ENCODE results near the gene UMODL1. TPM values are rescaled to one million over a fixed set of nuclear protein-coding genes. Genes with fewer than 3 reads are reported as not detected.

UMODL1 gene
- total and polyA plus RNA-seq, 8 donors: 0.10 to 0.69 (median 0.48) TPM; not detected in 1

DNA sequence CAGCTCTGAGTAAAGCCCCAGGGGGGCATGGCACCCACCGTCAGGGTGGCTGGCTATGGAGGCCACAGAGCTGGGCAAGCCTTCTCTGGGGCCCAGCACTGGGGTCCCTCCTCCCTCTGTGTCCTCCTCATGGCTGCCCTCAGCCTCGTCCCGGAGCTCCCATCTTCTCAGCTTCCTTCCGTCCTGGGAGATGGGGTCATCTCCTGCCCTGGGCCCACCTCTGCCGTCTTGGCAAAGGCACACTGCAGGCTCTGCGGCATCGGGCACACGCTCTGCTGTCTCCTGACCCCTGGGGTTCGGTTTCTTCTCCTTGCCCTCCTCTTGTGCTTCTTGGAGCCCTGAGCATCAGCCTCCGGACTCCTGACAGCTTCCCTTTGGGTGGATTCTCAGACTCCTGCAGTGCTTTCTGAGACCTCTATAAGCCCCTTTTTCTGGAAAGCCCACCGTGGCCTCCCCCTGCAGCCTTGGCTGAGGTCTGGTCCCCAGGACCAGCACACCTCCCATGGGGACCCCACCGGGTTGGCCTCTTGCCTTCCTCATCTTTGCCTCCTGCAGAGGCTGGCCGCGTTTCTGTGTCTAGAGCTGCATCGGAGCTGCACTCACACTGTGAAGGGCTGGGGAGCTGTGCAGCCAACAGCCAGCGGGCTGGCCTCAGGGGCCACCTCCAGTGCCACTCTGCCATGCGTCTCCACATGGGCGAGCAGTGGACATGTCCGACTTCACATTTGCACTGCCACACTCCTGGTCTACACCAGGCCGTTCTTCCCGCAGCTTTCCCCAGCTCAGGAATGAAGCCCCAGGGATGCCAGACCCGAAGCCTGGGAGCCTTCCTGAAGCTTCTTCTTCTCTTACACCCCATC, 11.6 kb downstream of the UMODL1 start:
- Histone ChIP-seq H3K4me1 (peaks cover 0 to 11% of the 10 kb centered on the region in 2 donors), H3K4me3 (no peak overlapping the region), H3K27ac (no peak overlapping the region), H3K9me3 (no peaks in the 10 kb centered on the region), H3K36me3 (no peaks in the 10 kb centered on the region), H3K27me3 (no peaks in the 10 kb centered on the region)
- DNase-seq (no peak), ATAC-seq (no peak)
- TF ChIP-seq, protein P1, sequence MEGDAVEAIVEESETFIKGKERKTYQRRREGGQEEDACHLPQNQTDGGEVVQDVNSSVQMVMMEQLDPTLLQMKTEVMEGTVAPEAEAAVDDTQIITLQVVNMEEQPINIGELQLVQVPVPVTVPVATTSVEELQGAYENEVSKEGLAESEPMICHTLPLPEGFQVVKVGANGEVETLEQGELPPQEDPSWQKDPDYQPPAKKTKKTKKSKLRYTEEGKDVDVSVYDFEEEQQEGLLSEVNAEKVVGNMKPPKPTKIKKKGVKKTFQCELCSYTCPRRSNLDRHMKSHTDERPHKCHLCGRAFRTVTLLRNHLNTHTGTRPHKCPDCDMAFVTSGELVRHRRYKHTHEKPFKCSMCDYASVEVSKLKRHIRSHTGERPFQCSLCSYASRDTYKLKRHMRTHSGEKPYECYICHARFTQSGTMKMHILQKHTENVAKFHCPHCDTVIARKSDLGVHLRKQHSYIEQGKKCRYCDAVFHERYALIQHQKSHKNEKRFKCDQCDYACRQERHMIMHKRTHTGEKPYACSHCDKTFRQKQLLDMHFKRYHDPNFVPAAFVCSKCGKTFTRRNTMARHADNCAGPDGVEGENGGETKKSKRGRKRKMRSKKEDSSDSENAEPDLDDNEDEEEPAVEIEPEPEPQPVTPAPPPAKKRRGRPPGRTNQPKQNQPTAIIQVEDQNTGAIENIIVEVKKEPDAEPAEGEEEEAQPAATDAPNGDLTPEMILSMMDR (IDR thresholded peaks at IDR 0.05): no peak
- intact Hi-C loops (cut with DNase I): no loop called here

DNA sequence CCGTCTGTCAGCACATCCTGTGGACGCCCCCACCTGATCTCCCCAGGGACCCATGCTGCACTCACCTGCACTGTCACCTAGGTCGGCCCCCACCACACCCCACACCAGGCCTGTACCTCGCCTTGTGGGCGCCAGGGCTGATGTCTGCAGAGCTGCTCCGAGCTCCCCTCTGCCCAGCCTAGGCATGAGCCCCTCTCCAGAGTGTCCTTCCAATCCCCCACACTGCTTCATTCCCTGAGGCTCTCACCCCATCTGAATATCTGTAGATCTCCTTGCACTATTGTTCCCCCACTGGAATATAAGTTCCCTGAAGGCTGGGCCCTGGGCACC, 12.2 kb downstream of the UMODL1 start:
- intact Hi-C loops (cut with DNase I): no loop called here
- Histone ChIP-seq H3K36me3 (no peaks in the 10 kb centered on the region), H3K27ac (no peak overlapping the region), H3K4me1 (peaks cover 0 to 11% of the 10 kb centered on the region in 2 donors), H3K27me3 (no peaks in the 10 kb centered on the region), H3K9me3 (no peaks in the 10 kb centered on the region), H3K4me3 (no peak overlapping the region)
- DNase-seq (no peak), ATAC-seq (no peak)
- TF ChIP-seq, protein P1 (IDR thresholded peaks at IDR 0.05): no peak

DNA sequence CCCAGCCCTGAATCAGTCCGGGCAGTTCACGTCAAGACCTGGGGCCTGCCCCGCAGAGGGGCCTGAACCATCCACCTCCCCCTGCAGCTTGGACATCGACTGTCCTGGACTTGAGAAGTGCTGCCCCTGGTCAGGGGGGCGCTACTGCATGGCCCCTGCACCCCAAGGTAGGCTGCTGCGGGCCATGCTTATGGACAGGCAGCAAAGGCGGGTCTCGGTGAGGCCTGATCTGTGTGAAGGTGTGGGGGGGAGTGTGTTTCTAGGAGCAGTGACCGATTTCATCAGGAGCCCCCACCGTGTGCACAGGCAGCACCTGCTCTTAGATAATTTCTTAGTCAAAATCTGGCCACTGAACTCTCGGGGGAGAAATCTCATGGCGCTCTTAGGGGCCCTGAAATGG, 13.0 kb downstream of the UMODL1 start:
- Histone ChIP-seq H3K36me3 (no peaks in the 10 kb centered on the region), H3K4me3 (no peak overlapping the region), H3K27me3 (no peaks in the 10 kb centered on the region), H3K27ac (no peak overlapping the region), H3K9me3 (no peaks in the 10 kb centered on the region), H3K4me1 (peaks cover 0 to 11% of the 10 kb centered on the region in 2 donors)
- TF ChIP-seq, protein P1 (IDR thresholded peaks at IDR 0.05): no peak
- intact Hi-C loops (cut with DNase I): no loop called here
- DNase-seq: no peak
- no peak for ATAC-seq

DNA sequence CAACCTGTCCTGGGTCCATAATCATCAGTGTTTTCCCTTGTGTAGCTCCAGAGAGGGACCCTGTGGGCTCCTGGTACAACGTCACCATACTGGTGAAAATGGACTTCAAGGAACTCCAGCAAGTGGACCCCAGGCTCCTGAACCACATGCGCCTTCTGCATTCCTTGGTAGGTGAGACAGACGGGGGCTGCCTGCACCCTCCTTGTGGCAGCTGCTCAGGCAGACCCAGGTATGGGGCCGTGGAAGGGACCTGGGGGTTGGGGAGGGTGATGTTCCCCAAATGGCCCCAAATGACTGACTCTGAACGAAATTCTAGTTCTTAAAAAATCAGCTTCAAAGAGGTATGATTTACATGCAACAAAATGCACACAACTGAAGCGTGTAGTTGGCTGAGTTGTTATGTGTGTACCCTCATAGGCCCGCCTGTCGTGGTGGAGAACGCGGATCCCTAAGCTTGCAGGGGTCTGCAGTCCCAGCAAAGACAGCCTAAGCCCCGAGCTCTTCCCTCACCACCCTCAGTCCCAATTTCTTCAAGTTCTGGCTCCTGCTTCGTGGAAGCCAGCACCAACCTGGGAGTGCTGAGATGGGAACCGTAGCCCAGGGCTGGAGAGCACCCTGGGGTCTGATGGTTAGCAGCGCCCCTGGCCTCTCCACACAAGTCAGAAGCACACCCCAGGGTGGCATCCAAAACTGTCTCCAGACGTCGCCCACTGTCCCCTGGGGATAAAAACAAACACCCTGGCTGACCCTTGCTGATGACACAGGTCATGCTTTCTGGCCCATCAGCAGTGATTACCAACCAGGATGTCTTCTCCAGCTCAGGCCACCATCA, 14.3 kb downstream of the UMODL1 start:
- H3K27ac ChIP-seq: no peak overlapping the region
- no peaks in the 10 kb centered on the region for H3K9me3 ChIP-seq
- H3K36me3 ChIP-seq: no peaks in the 10 kb centered on the region
- intact Hi-C loops (cut with DNase I): no loop called here
- H3K4me3 ChIP-seq: no peak overlapping the region
- H3K4me1 ChIP-seq: peaks cover 0 to 7% of the 10 kb centered on the region in 2 donors
- DNase-seq (no peak), ATAC-seq (no peak)
- H3K27me3 ChIP-seq: no peaks in the 10 kb centered on the region
- TF ChIP-seq, protein P1 (IDR thresholded peaks at IDR 0.05): no peak

DNA sequence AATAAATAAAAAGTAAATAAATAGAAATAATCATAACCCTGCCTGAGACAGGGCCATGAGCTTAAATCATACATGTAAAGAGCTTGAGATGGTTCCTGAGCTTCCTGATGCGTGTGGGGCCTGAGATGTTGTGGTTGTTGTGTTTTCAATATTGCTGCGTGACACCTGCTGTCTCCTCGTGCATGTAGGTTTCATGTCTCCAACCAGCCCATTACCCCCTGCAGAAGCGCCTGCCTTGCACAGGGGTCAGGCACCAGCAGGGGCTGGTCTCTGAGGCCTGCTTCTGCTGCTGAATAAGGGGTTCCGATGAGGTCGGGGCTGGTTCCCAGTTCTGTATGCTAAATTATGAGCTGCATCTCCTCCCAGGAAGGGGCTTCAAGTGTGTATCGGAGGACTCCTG, 15.9 kb downstream of the UMODL1 start:
- Histone ChIP-seq H3K9me3 (no peaks in the 10 kb centered on the region), H3K4me3 (no peak overlapping the region), H3K27ac (no peak overlapping the region), H3K4me1 (no peaks in the 10 kb centered on the region), H3K27me3 (peaks cover 0 to under 1% of the 10 kb centered on the region in 2 donors), H3K36me3 (no peaks in the 10 kb centered on the region)
- TF ChIP-seq, protein P1 (IDR thresholded peaks at IDR 0.05): no peak
- ATAC-seq: no peak
- intact Hi-C loops (cut with DNase I): no loop called here
- no peak for DNase-seq
